ENCODE results near the gene DUS1L.

The DUS1L gene

DNA sequence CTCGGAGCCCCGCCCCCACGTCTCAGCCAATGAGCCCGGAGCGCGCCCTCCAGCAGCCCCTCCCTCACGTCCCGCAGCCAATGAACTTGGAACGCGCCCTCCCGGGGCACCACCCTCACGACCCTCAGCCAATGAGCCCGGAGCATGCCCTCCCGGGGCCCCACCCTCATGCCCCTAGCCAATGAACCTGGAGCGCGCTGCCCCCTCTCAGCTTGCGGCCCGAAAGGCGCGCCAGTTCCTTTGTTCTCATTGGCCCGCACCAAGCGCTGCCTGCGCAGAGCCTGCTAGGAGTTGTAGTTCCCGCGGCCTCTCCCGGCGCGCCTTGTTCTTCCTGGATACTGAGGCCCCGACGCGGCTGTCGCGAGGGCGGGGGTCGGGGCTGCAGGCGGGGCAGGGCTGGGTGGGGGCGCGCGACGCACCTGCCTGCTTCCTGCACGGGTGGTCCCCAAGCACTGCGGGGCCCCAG, 42.6 kb downstream of the DUS1L start, which contains the start of gene LRRC45:
LRRC45 (plus strand) TSS at position 325 of the 466 bp plus-strand sequence. CDS start 339 bp downstream, outside the sequence.
- DNase-seq: peak; percentile 100

GRCh38 chr17:82022310-82022980, 43.2 kb downstream of the DUS1L start, which contains the start of gene CENPX:
Gene CENPX (minus strand): TSS chr17:82022878. CDS start chr17:82022861, 17 bp downstream.
- DNase-seq: no peak

GRCh38 chr17:82021900-82022309, 43.7 kb downstream of the DUS1L start:
- no peak for DNase-seq

DNA sequence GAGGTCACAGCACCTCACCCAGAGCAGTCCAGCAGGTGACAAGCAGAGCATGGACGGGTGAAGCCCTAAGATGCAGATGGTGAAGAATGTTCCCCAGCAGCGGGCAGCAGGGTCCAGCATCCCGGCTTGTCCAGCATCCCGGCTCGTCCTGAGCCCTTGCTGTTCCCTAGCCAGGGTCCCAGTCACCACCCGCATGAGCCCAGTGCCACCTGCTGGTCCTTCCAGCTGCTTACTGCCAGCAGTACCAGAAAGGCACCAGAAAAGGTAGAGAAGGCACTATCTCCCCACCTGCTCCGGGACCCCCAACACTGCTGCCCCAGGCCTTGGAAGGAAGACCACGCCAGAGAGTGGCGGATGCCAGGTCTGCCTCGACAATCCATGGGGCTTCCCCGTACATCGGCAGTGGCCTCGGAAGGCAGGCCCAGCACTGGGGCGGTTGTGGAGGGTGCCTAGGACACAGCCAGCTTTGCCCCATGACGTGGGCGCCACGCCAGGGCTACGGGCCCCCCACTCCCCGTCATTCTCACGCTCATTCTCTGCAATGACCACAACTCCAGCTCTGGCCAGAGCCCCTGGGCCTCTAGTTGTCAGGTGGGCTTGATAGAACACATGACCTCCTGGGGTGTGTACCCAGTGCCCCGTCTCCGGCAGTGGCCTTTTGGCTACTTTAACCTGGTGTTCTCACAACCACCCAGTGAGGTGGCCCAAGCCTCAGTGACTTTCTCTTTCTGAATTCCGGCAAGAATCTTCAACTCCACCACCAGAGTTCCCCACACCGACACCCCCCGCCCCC, 44.3 kb downstream of the DUS1L start:
- DNase-seq: peak; percentile 47

DNA sequence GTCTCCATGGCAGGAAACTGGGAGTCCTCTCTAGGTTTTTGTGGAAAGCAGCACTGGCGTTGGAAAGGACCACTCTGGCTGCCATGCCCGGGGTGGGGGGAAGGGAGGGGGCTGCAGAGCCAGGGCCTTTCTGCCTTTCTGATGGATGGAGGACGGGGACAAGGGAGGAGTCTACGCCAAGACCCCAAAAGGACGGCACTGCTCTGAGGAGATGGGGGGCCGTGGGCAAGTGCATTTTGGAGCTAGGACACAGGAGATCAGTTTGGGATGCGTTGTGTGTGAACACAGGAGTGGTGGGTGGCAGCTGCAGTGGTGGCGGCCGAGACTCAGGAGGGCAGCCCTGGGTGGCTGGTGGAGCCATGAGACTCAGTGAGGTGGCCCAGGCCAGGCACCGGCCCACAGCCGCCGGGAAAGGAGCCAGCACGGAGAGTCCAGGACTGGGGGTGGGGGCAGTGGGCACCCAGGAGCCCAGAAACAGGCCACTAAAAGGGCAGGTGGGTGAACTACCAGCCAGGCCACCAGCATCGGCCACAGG, 45.0 kb downstream of the DUS1L start:
- DNase-seq: no peak

DNA sequence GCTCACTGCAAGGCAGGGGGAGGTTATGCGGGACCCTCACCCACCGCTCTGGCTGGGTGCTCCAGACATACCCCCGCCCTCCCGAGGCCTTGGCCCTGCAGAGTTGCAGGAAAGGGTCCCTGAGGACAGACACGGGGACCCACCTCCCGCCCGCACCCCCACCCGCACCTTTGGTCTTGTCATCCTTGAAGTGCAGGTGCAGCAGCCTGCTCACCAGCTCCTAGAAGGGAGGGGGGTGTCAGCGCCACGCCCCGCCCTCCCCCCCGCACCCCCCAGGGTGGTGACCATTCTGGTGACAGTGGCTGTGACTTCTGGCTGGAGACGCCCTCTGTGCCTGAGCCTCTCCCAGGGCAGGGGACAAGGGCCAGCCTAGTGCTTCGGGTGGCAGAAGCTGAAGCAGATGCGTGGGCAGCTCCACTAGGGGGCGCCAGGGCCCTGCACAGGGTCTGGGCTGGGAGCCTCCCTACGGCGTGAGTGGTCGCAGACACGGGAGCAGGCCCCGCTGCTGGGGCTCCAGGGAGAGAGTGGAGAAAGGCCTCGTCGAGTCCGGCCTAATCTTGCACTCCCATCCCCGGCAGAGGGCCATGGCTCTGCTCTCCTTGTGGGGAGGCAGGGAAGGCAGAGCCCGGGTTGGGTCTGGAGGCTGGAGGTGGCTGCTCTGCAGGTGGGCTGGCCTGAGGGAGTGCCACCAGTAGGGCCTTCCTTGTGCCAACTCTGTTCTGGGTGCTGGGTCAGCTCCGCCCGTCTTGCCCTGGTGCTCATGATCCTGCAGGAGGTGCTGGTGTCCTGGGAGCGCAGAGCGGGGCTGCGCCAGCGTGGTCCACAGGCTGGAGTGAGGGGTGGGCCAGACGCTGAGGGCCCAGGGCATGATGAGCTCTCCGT, 45.7 kb downstream of the DUS1L start:
- DNase-seq: peak; percentile 45

DNA sequence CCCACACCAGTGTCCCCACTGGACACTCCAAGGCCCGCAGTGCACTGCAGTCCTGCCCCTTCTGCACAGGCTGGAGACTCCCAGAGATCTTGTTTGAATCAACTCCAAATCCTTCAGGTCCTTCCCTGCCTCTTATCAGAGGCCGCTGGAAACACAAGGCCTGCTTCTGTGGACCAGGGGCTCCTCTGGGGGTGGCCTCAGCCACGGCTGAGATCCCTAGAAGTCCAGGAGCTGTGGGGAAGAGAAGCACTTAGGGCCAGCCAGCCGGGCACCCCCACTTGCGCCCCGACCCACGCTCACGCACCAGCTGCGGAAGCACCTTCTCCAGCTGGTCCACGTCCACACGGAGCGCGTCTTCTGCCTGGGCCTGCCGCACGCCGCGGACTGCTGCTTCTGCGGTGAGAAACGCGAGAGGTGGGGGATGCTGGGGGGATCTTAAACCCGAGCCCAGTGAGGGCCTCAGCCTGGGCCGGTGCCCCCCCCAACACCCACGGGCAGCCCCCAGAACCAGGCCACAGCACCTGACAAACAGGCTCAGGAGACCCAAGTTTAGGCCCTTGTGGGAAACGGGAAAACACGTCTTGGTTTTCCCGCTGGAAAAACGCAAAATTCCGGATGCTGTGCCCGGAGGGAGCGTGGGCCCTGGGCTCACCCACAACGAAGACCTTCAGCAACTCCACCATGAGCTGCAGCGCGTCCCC, 46.5 kb downstream of the DUS1L start:
- DNase-seq: no peak

DNA sequence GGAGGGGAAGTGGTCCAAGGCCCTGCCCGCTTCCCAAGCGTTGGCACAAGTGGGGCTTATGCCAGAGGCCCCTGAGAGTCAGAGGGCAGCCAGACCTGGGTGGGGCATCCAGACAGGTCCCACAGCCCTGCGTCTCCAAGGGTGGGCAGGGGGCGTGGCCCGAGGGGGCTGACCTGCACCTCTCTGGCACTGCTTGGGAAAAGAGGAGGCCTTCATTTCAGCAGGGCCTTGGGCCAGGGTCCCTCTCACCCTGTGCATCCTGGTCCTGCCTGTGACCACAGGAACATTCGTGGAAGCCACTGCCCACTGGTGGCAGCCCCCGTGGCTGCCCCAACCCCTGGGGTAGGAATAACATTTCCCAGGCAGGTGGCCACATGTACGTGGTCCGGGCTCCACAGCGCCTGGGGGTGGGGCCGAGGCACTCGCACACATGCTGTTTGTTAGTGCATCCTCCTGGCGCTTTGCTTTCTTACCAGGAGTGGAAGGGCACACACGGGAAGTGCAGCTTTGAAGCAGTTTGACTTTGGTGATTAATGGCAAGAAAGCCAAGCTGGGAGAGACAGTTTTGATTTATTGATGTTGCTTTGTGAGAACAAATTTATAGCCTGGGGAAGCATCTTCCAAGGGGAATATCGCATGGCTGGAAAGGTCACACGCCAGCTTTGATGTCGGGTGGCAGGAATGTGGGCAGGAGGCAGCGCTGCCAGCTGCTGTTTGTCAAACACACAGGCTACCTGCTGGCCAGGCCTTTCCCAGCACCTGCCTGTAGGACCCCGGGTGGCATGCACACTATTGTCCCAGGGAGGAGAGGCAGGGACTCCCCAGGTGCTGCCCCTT, 47.2 kb downstream of the DUS1L start:
- no peak for DNase-seq

DNA sequence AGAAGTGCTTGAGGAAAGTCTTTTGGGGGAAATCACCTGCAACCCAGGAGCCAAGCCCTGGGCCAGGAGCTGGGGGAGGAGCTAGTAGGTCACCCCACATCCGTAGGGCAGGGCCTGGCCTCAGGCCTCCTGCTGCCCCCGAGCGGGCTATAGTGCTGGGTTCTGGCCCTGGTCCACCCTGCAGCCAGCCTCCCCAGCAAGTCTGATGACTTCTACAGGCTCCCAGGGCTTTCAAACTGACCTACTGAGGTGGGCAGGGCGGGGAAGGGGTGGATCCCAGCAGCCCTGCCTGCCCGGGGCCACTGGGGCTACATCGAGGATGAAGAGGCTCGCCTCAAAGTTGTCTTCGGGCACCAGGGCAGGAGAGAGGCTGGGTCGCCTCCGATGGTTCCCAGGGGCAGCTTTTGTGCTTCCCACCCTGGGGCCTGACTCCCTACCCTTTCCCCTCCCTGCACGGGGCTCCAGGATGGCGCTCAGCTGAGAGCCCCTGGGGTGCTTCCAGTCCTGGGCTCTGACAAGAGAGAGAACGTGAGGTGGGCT, 47.9 kb downstream of the DUS1L start:
- no peak for DNase-seq

GRCh38 chr17:82016875-82017459, 48.6 kb downstream of the DUS1L start:
- no peak for DNase-seq

- no peak for DNase-seq
Measured at GRCh38 chr17:82016061-82016874, 49.3 kb downstream of the DUS1L start.

DNA sequence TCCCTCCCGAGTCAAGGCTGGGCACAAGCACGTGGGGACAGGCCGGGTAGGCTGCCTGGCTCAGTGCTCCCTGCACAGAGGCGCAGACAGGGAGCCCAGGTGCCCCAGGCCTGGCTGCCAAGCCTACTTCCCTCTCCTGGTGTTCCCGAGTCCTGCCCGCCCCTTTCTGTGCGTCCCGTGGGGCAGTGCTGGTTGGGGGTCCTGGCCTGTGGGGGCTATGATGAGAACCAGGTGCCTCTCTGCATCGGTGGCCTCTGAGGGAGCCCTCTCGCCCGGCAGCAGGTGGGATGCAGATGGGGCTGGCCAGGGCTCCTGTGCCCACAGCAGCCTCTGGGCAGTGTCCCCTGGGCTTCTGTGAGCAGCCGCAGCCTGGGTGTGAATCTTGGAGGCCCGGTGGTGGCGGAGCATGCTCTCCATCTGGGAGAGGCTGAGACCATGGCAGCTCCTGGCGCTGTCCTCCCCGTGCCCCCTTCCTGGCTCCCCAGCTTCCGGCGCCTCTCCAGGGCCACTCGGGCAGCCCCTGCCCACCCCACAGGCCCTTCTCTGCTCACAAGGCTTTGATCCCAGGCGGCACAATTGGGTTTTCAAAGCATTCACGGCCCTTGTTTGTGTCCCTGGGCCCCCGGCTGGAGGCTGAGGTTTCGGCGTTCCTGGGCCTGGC, 50.2 kb downstream of the DUS1L start:
- no peak for DNase-seq

GRCh38 chr17:82014971-82015310, 50.7 kb downstream of the DUS1L start:
- no peak for DNase-seq

DNA sequence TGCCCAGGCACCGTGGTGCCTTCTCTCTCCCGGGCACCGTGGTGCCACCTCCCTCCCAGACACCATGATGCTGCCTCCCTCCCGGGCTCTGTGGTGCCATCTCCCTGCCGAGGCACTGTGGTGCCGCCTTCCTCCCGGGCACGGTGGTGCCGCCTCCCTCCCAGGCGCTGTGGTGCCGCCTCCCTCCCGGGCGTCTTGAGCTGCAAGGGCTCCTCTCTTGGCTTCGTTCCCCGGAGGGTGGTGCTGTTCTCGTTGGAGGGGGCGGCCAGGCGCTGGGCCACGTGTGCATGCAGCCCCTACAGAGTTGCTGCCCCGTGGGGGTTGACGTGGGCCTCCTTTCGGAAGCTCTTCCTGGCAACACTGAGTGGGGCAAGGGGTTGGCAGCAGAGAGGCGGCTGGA, 51.2 kb downstream of the DUS1L start:
- DNase-seq: no peak

DNA sequence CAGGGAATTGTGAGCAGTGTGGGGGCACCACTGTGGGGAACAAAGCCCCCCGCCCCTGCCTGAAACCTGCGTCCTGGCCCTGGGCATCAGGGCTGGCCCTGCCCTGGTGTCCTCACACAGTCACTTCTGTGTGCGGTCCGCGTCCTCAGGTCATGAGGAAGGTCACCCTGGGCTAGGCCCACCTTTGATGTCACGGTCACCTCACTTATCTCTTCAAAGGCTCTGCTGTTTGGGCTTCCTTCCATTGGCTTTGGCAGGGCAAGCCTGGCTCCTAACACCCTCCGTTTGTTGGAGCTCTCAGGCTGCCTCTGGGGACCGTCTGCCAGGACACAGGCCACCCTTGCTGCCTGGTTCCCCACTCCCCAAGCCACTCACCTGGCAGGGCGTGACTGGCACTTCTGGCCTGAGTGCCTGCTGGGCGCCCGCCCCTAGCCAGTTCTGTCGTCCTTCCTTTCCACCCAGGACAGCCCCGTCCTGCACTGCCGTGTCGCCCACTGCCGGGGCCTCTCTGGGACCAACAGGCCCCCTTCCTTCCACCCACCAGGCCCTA, 51.8 kb downstream of the DUS1L start:
- no peak for DNase-seq

DNA sequence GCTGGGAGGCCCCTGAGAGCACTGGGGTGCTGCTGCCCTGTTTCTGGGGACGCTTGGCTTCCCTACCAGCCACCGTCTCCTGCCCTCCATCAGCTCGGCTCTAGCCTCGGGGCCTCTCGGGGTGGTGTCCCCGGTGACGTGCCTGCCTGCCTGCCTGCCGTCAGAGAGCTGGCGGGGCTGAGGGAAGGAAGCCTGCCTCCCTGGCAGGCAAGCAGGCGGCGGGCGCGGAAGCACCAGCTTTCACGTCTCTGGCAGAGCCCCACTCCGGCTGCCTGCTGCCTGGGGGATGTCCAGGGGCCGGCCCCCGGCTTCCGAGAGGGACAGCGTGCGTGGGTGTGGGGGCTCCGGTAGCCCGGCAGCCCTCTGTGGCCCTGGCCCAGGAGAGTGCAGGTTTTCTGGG, 52.3 kb downstream of the DUS1L start:
- DNase-seq: no peak

DNA sequence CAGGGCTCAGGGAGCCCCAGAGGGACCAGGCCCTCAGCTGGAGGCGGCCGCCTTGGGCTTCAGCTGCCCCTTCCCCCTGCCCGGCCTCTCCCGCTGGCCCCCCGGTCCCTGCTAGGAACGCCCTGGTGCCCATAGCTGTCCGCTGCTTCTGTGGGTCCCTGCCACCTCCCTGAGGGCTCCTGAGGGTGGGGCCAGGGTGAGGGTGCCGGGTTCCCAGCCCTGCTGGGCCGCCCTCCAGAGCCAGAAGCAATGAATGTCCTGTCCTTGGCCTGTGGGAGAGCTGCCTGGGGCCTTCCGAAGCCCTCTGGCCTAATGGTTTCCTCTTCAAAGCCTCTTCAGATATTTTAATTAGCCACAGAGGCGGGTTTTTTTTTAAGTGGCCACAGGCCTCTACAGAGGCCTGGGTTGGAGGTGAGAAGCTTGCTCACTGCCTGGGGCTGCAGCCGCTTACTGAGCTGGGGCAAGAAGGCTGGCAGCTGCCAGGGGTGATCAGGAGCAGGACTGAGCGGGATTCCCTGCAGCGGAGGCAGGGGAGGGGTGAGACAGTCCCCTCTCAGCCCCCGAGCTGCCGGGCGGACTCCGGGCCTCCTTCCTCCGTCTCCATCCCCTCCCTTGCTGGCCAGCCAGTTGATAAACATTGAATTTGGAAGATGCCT, 52.8 kb downstream of the DUS1L start:
- DNase-seq: no peak

DNA sequence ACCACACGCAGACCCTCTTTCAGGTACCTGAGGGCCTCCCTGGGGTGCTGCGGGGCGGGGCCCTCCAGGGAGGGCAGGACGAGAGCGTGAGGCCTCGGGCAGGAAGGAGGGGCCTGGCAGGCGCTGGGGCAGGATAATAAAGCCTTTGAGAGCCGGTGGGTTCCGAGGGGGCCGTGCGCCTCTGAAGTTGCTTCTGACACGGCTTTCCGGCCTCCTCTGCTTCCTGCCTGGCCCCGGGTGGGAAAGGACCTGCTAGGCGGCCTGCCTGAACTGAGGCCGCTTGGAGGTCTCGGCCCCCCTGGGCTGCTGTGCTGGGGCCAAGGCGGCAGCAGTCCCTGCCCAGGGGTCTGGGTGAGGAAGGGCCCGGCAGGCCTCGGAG, 53.4 kb downstream of the DUS1L start:
- no peak for DNase-seq
